Astrocyte (in vitro differentiated cells and primary cell): Measurements from ENCODE around the gene NCF4. TPM values are rescaled to one million over a fixed set of nuclear protein-coding genes. Genes with fewer than 3 reads are reported as not detected.

Experiments used
- DNase-seq: peaks from one replicate; pipeline ENCODE4 v3.0.0-alpha.2; 2010; ENCODE audit warnings: low read depth
- FAIRE-seq: peaks from 2 replicates; lab custom pipeline; 2011; peaks lifted over from hg19 to GRCh38; lab: Jason Lieb, UNC
- H2AFZ ChIP-seq: 2 replicates; pipeline ENCODE4 v1.6.0; 2012; ENCODE audit warnings: low read depth, low read length, inconsistent platforms
- H3K27ac ChIP-seq: 2 replicates; pipeline ENCODE4 v1.5.1; 2011; ENCODE audit warnings: low read depth, low read length, inconsistent platforms
- H3K27me3 ChIP-seq: 2 replicates; pipeline ENCODE4 v1.6.0; 2011; ENCODE audit warnings: low read length, inconsistent platforms; ENCODE audit not compliant: insufficient read depth
- H3K36me3 ChIP-seq: 2 replicates; pipeline ENCODE4 v1.5.1; 2011; ENCODE audit warnings: low read length, inconsistent platforms; ENCODE audit not compliant: insufficient read depth
- H3K4me1 ChIP-seq: 2 replicates; pipeline ENCODE4 v1.5.1; 2011; ENCODE audit warnings: low read length, inconsistent platforms; ENCODE audit not compliant: insufficient read depth
- H3K4me2 ChIP-seq: 2 replicates; pipeline ENCODE4 v1.6.0; 2012; ENCODE audit warnings: low read length, inconsistent platforms
- H3K4me3 ChIP-seq: 2 replicates; pipeline ENCODE4 v1.5.1; 2011; ENCODE audit warnings: low read depth, mild to moderate bottlenecking, low read length, inconsistent platforms; ENCODE audit not compliant: insufficient read depth
- H3K79me2 ChIP-seq: 2 replicates; pipeline ENCODE4 v1.6.0; 2012; ENCODE audit warnings: mild to moderate bottlenecking, low read length, inconsistent platforms; ENCODE audit not compliant: insufficient read depth
- H3K9ac ChIP-seq: 2 replicates; pipeline ENCODE4 v1.6.0; 2012; ENCODE audit warnings: mild to moderate bottlenecking, low read length, inconsistent platforms
- H3K9me3 ChIP-seq: 2 replicates; pipeline ENCODE4 v1.5.1; 2012; ENCODE audit warnings: low read depth, mild to moderate bottlenecking, low read length, inconsistent platforms; ENCODE audit not compliant: insufficient read depth
- H4K20me1 ChIP-seq: 2 replicates; pipeline ENCODE4 v1.6.0; 2012; ENCODE audit warnings: low read length, inconsistent platforms; ENCODE audit not compliant: insufficient read depth
- H3K27ac Mint-ChIP-seq: one replicate; pipeline ENCODE4 v1.8.0; 2021; ENCODE audit warnings: mild to moderate bottlenecking, mixed read lengths; ENCODE audit not compliant: unreplicated experiment
- H3K27me3 Mint-ChIP-seq: one replicate; pipeline ENCODE4 v1.8.0; 2021; ENCODE audit warnings: low read depth, mixed read lengths; ENCODE audit not compliant: unreplicated experiment
- H3K36me3 Mint-ChIP-seq: one replicate; pipeline ENCODE4 v1.8.0; 2021; ENCODE audit warnings: low read depth, mixed read lengths; ENCODE audit not compliant: unreplicated experiment
- H3K4me1 Mint-ChIP-seq: one replicate; pipeline ENCODE4 v1.8.0; 2021; ENCODE audit warnings: low read depth, mixed read lengths; ENCODE audit not compliant: unreplicated experiment
- H3K4me3 Mint-ChIP-seq: one replicate; pipeline ENCODE4 v1.8.0; 2021; ENCODE audit warnings: mild to moderate bottlenecking, moderate library complexity, mixed read lengths; ENCODE audit not compliant: unreplicated experiment
- H3K9me3 Mint-ChIP-seq: one replicate; pipeline ENCODE4 v1.8.0; 2021; ENCODE audit warnings: mild to moderate bottlenecking, mixed read lengths; ENCODE audit not compliant: unreplicated experiment
- EZH2 ChIP-seq: IDR thresholded peaks from 2 replicates; pipeline ENCODE4 v1.6.1; 2012; ENCODE audit warnings: mild to moderate bottlenecking, low read length, inconsistent platforms; ENCODE audit not compliant: insufficient read depth
- total RNA-seq: library from RNA; stranded (reverse); gene quantifications from 2 replicates; pipeline ENCODE4 v1.2.1, GENCODE V29; 2021
- TF ChIP-seq, protein P1 (sequence below): IDR thresholded peaks from 2 replicates; pipeline ENCODE4 v1.5.1; 2011; ENCODE audit warnings: low read depth, mild to moderate bottlenecking, inconsistent platforms, low read length, moderate library complexity; ENCODE audit not compliant: insufficient read depth

Gene NCF4
- total RNA-seq, 1 donor from 2014 or later, result not detected

- FAIRE-seq, result no peak
- H3K4me1 ChIP-seq, result no peaks in the 10 kb centered on the region
Observed at GRCh38 chr22:36922105-36922608, 61.4 kb downstream of the NCF4 start.

GRCh38 chr22:36922711-36923110, 61.9 kb downstream of the NCF4 start:
- TF ChIP-seq EZH2, result no peak
- TF ChIP-seq, protein P1, sequence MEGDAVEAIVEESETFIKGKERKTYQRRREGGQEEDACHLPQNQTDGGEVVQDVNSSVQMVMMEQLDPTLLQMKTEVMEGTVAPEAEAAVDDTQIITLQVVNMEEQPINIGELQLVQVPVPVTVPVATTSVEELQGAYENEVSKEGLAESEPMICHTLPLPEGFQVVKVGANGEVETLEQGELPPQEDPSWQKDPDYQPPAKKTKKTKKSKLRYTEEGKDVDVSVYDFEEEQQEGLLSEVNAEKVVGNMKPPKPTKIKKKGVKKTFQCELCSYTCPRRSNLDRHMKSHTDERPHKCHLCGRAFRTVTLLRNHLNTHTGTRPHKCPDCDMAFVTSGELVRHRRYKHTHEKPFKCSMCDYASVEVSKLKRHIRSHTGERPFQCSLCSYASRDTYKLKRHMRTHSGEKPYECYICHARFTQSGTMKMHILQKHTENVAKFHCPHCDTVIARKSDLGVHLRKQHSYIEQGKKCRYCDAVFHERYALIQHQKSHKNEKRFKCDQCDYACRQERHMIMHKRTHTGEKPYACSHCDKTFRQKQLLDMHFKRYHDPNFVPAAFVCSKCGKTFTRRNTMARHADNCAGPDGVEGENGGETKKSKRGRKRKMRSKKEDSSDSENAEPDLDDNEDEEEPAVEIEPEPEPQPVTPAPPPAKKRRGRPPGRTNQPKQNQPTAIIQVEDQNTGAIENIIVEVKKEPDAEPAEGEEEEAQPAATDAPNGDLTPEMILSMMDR, result no peak
- Histone ChIP-seq H2AFZ (no peak overlapping the region), H3K79me2 (no peaks in the 10 kb centered on the region), H3K36me3 (no peaks in the 10 kb centered on the region), H3K9ac (no peak overlapping the region), H3K4me3 (no peak overlapping the region), H3K27ac (no peak overlapping the region), H3K4me1 (no peaks in the 10 kb centered on the region), H3K9me3 (no peaks in the 10 kb centered on the region), H3K4me2 (no peak overlapping the region), H4K20me1 (no peaks in the 10 kb centered on the region), H3K27me3 (peaks cover 8% of the 10 kb centered on the region)
- FAIRE-seq (no peak), DNase-seq (no peak)
- Mint-ChIP-seq H3K36me3 (peaks cover 3% of the 10 kb centered on the region), H3K9me3 (peaks cover 6% of the 10 kb centered on the region), H3K27ac (no peak overlapping the region), H3K27me3 (peaks cover 29% of the 10 kb centered on the region), H3K4me3 (no peak overlapping the region), H3K4me1 (no peaks in the 10 kb centered on the region)

More at GRCh38 chr22:36922105-36922608, 61.4 kb downstream of the NCF4 start:
- TF ChIP-seq, protein P1, result no peak
- TF ChIP-seq EZH2, result no peak
- Mint-ChIP-seq H3K9me3 (peaks cover 6% of the 10 kb centered on the region), H3K36me3 (peaks cover 3% of the 10 kb centered on the region), H3K27me3 (peaks cover 25% of the 10 kb centered on the region), H3K4me1 (no peaks in the 10 kb centered on the region), H3K27ac (no peak overlapping the region), H3K4me3 (no peak overlapping the region)
- no peaks in the 10 kb centered on the region for H4K20me1 ChIP-seq
- no peak overlapping the region for H3K9ac ChIP-seq
- H3K27me3 ChIP-seq, result peaks cover 5% of the 10 kb centered on the region
- H3K4me3 ChIP-seq, result no peak overlapping the region
- no peak for DNase-seq
- H3K79me2 ChIP-seq, result no peaks in the 10 kb centered on the region
- no peak overlapping the region for H3K4me2 ChIP-seq
- H3K36me3 ChIP-seq, result no peaks in the 10 kb centered on the region
- H3K9me3 ChIP-seq, result no peaks in the 10 kb centered on the region
- H3K27ac ChIP-seq, result no peak overlapping the region
- H2AFZ ChIP-seq, result no peak overlapping the region

DNA sequence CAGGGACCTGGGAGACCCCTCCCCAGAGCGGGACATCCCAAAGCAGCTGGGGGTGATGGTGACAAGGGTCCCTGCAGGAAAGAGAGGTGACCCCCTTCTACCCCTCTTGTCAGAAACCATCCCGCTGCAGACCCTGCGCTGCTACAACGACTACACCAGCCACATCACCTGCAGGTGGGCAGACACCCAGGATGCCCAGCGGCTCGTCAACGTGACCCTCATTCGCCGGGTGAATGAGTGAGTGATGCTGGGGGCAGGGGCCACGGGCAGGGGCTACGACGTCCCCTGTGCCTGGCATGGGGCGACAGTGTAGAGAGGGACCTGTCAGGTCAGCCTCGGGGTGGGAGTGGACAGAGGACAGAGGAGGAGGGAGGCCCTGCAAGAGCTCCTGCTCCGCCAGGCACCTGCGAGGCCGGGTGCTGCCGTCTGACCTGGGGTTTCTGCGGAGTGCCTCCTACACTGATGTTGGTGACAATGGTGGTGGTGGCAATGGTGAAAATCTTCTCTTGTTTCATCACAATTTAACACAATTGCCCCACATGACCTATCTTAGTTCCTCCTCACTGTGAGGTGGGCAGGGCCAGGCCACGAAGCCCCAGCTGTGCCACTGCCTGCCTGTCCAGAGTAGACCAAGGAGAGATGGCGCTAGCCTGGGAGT, 62.5 kb downstream of the NCF4 start:
- FAIRE-seq (no peak), DNase-seq (no peak)
- Histone ChIP-seq H2AFZ (no peak overlapping the region), H3K9me3 (no peaks in the 10 kb centered on the region), H3K27me3 (peaks cover 10% of the 10 kb centered on the region), H3K9ac (no peak overlapping the region), H3K36me3 (no peaks in the 10 kb centered on the region), H3K27ac (no peak overlapping the region), H4K20me1 (no peaks in the 10 kb centered on the region), H3K4me3 (no peak overlapping the region), H3K79me2 (no peaks in the 10 kb centered on the region), H3K4me1 (no peaks in the 10 kb centered on the region), H3K4me2 (no peak overlapping the region)
- TF ChIP-seq, protein P1, result no peak
- no peak for TF ChIP-seq EZH2
- Mint-ChIP-seq H3K27ac (no peak overlapping the region), H3K27me3 (peaks cover 33% of the 10 kb centered on the region), H3K9me3 (peaks cover 6% of the 10 kb centered on the region), H3K36me3 (peaks cover 3% of the 10 kb centered on the region), H3K4me3 (no peak overlapping the region), H3K4me1 (no peaks in the 10 kb centered on the region)
